AG09309 (cell line): ENCODE data around the gene CRYGD.

ENCODE experiments used
- DNase-seq: peaks from one replicate; pipeline ENCODE4 v3.0.0-alpha.2; 2010; ENCODE audit warnings: low read depth
- H3K4me3 ChIP-seq: 2 replicates; pipeline ENCODE4 v1.5.1; 2011; ENCODE audit warnings: mild to moderate bottlenecking, low read depth, low read length, moderate library complexity; ENCODE audit not compliant: control insufficient read depth
- CTCF ChIP-seq: IDR thresholded peaks from 2 replicates; pipeline ENCODE4 v1.5.1; 2011; ENCODE audit warnings: mild to moderate bottlenecking, low read depth, low read length, inconsistent platforms; ENCODE audit not compliant: insufficient read depth, control insufficient read depth; ENCODE audit errors: missing control alignments

The CRYGD gene

GRCh38 chr2:208150094-208150493 lies 25.8 kb upstream of the CRYGD start:
- H3K4me3 ChIP-seq, result no peak overlapping the region
- TF ChIP-seq CTCF, result no peak
- DNase-seq, result no peak

- no peak for DNase-seq
- no peak overlapping the region for H3K4me3 ChIP-seq
- TF ChIP-seq CTCF, result peak; percentile 15
Measured at GRCh38 chr2:208148803-208149202, 24.5 kb upstream of the CRYGD start.

GRCh38 chr2:208147759-208148158 lies 23.4 kb upstream of the CRYGD start:
- no peak for DNase-seq
- H3K4me3 ChIP-seq, result no peak overlapping the region
- TF ChIP-seq CTCF, result no peak

- no peak overlapping the region for H3K4me3 ChIP-seq
- TF ChIP-seq CTCF, result no peak
- no peak for DNase-seq
Measured at GRCh38 chr2:208147008-208147407, 22.7 kb upstream of the CRYGD start.

GRCh38 chr2:208146006-208146405 lies 21.7 kb upstream of the CRYGD start, which contains the start of gene CRYGB:
TSS of gene CRYGB (minus strand) at chr2:208146158. CDS start at chr2:208146120, 38 bp downstream.
- DNase-seq, result no peak
- TF ChIP-seq CTCF, result no peak
- H3K4me3 ChIP-seq, result no peak within 1 kb of the TSS

- no peak overlapping the region for H3K4me3 ChIP-seq
- DNase-seq, result no peak
- no peak for TF ChIP-seq CTCF
Measured at GRCh38 chr2:208142925-208143799, 18.8 kb upstream of the CRYGD start.
